Middle frontal gyrus (tissue), 1 donor: ENCODE results near the gene GOLGA6L7.
A peak's percentile ranks its signal among the peaks of the same experiment; 100 is the strongest.
"Not testable (repeated sequence)": the region's sequence is repeated elsewhere in the genome, so short reads cannot be mapped to it uniquely, and the experiment has no call there.

Experiments used
- DNase-seq: peaks from one replicate; pipeline ENCODE4 v3.0.0-alpha.2; 2015; ENCODE audit warnings: low spot score; ENCODE audit errors: extremely low spot score

The GOLGA6L7 gene

GRCh38 chr15:28847247-28847646, 1.2 kb downstream of the GOLGA6L7 start:
- not testable (repeated sequence) for DNase-seq

- not testable (repeated sequence) for DNase-seq
These were observed 4.3 kb downstream of the GOLGA6L7 start for GRCh38 chr15:28844147-28844546.

GRCh38 chr15:28843520-28843919, 4.9 kb downstream of the GOLGA6L7 start:
- DNase-seq = not testable (repeated sequence)

- DNase-seq = not testable (repeated sequence)
These were observed 6.2 kb downstream of the GOLGA6L7 start for GRCh38 chr15:28842210-28842609.

- not testable (repeated sequence) for DNase-seq
These were observed 8.2 kb downstream of the GOLGA6L7 start for GRCh38 chr15:28840285-28840684.

- not testable (repeated sequence) for DNase-seq
These were observed 13.4 kb downstream of the GOLGA6L7 start for GRCh38 chr15:28834957-28835585.

GRCh38 chr15:28831897-28832587, 16.4 kb downstream of the GOLGA6L7 start:
- DNase-seq = peak; percentile 81

GRCh38 chr15:28821420-28821819, 27.0 kb downstream of the GOLGA6L7 start:
- DNase-seq = not testable (repeated sequence)

GRCh38 chr15:28819930-28820295, 28.5 kb downstream of the GOLGA6L7 start:
- not testable (repeated sequence) for DNase-seq

GRCh38 chr15:28819019-28819929, 29.2 kb downstream of the GOLGA6L7 start:
- not testable (repeated sequence) for DNase-seq

GRCh38 chr15:28818168-28818567, 30.3 kb downstream of the GOLGA6L7 start:
- not testable (repeated sequence) for DNase-seq

GRCh38 chr15:28814059-28814458, 34.4 kb downstream of the GOLGA6L7 start:
- DNase-seq = not testable (repeated sequence)

GRCh38 chr15:28813392-28813791, 35.1 kb downstream of the GOLGA6L7 start:
- not testable (repeated sequence) for DNase-seq

GRCh38 chr15:28811852-28812550, 36.4 kb downstream of the GOLGA6L7 start:
- not testable (repeated sequence) for DNase-seq

- DNase-seq = not testable (repeated sequence)
These were observed 38.0 kb downstream of the GOLGA6L7 start for GRCh38 chr15:28810444-28810843.

- DNase-seq = not testable (repeated sequence)
These were observed 40.3 kb downstream of the GOLGA6L7 start for GRCh38 chr15:28808136-28808535.

GRCh38 chr15:28800366-28800765, 48.1 kb downstream of the GOLGA6L7 start:
- not testable (repeated sequence) for DNase-seq

GRCh38 chr15:28798234-28798633, 50.2 kb downstream of the GOLGA6L7 start:
- DNase-seq = not testable (repeated sequence)

GRCh38 chr15:28794231-28794630, 54.2 kb downstream of the GOLGA6L7 start:
- DNase-seq = not testable (repeated sequence)
